Neural cell (in vitro differentiated cells): ENCODE measurements around the gene TIMM44. TPM values are rescaled to one million over a fixed set of nuclear protein-coding genes. Genes with fewer than 3 reads are reported as not detected.
"Not testable (repeated sequence)": the region's sequence is repeated elsewhere in the genome, so short reads cannot be mapped to it uniquely, and the experiment has no call there.

ENCODE experiments used
- H2AFZ ChIP-seq: fragments of 200-600, 300-800 bp; sonication (generic), shearing (Covaris generic); 2 replicates; pipeline ENCODE4 v1.6.0; 2014; ENCODE audit warnings: low read depth, mild to moderate bottlenecking, antibody characterized with exemption, low read length, moderate library complexity
- H3F3A ChIP-seq: fragments of 200-600 bp; shearing (Covaris generic); 2 replicates; pipeline ENCODE4 v1.6.1; 2016; ENCODE audit warnings: mild to moderate bottlenecking, moderate library complexity, mixed read lengths, antibody characterized with exemption, low read length; ENCODE audit not compliant: insufficient read depth, poor library complexity, severe bottlenecking
- H3K27ac ChIP-seq: fragments of 200-600, 300-800 bp; sonication (generic), shearing (Covaris generic); 2 replicates; pipeline ENCODE4 v1.5.1; 2014; ENCODE audit warnings: mild to moderate bottlenecking, low read length, moderate library complexity
- H3K27me3 ChIP-seq: fragments of 300-800, 200-600 bp; sonication (generic), shearing (Covaris generic); 2 replicates; pipeline ENCODE4 v1.6.0; 2014; ENCODE audit warnings: mild to moderate bottlenecking, low read depth, low read length, moderate library complexity; ENCODE audit not compliant: insufficient read depth
- H3K36me3 ChIP-seq: fragments of 300-800, 200-600 bp; sonication (generic), shearing (Covaris generic); 2 replicates; pipeline ENCODE4 v1.5.1; 2014; ENCODE audit warnings: mild to moderate bottlenecking, antibody characterized with exemption, low read length, moderate library complexity; ENCODE audit not compliant: insufficient read depth
- H3K4me2 ChIP-seq: fragments of 300-800, 200-600 bp; sonication (generic), shearing (Covaris generic); 2 replicates; pipeline ENCODE4 v1.6.0; 2014; ENCODE audit warnings: mild to moderate bottlenecking, low read length
- H3K4me3 ChIP-seq: fragments of 300-800, 200-600 bp; sonication (generic), shearing (Covaris generic); 2 replicates; pipeline ENCODE4 v1.5.1; 2014; ENCODE audit warnings: mild to moderate bottlenecking, low read length, moderate library complexity
- H3K79me2 ChIP-seq: fragments of 200-600 bp; shearing (Covaris generic); replicated peaks from 2 replicates; pipeline ENCODE4 v1.6.0; 2014; ENCODE audit warnings: mild to moderate bottlenecking, low read length, moderate library complexity; ENCODE audit not compliant: insufficient read depth
- H3K9ac ChIP-seq: fragments of 300-800, 200-600 bp; sonication (generic), shearing (Covaris generic); 2 replicates; pipeline ENCODE4 v1.6.1; 2016; ENCODE audit warnings: mild to moderate bottlenecking, low read length, mixed read lengths
- H3K9me2 ChIP-seq: fragments of 200-600 bp; shearing (Covaris generic); 2 replicates; pipeline ENCODE4 v1.6.1; 2016; ENCODE audit warnings: mild to moderate bottlenecking, low read length, mixed read lengths; ENCODE audit not compliant: insufficient read depth
- H3K9me3 ChIP-seq: fragments of 200-600, 300-800 bp; sonication (generic), shearing (Covaris generic); 2 replicates; pipeline ENCODE4 v1.6.1; 2016; ENCODE audit warnings: mild to moderate bottlenecking, mixed run types, low read length, moderate library complexity, mixed read lengths
- H4K20me1 ChIP-seq: fragments of 200-600 bp; shearing (Covaris generic); 2 replicates; pipeline ENCODE4 v1.6.1; 2016; ENCODE audit warnings: mild to moderate bottlenecking, mixed run types; ENCODE audit not compliant: insufficient read depth
- CTCF ChIP-seq: fragments of 450-650 bp; IDR thresholded peaks from 2 replicates; pipeline ENCODE4 v1.5.1; 2014; ENCODE audit warnings: antibody characterized with exemption, mild to moderate bottlenecking, moderate library complexity; ENCODE audit not compliant: poor library complexity, severe bottlenecking
- EP300 ChIP-seq: fragments of 450-650 bp; conservative IDR thresholded peaks from 2 replicates; pipeline ENCODE4 v1.6.1; 2014; ENCODE audit warnings: antibody characterized with exemption, mild to moderate bottlenecking, moderate library complexity; ENCODE audit not compliant: poor library complexity, severe bottlenecking
- EZH2 ChIP-seq: fragments of 200-600, 300-800 bp; shearing (Covaris generic), sonication (generic); IDR thresholded peaks from 2 replicates; pipeline ENCODE4 v1.6.1; 2014; ENCODE audit warnings: antibody characterized with exemption, low read length, borderline replicate concordance, mild to moderate bottlenecking; ENCODE audit not compliant: insufficient read depth, poor library complexity, severe bottlenecking
- MXI1 ChIP-seq: fragments of 450-650 bp; conservative IDR thresholded peaks from 2 replicates; pipeline ENCODE4 v1.6.1; 2014; ENCODE audit warnings: antibody characterized with exemption, mild to moderate bottlenecking; ENCODE audit not compliant: poor library complexity, severe bottlenecking
- POLR2AphosphoS5 ChIP-seq: IDR thresholded peaks from 2 replicates; pipeline ENCODE4 v1.6.1; 2012
- RAD21 ChIP-seq: fragments of 450-650 bp; conservative IDR thresholded peaks from 2 replicates; pipeline ENCODE4 v1.6.1; 2014; ENCODE audit warnings: antibody characterized with exemption, mild to moderate bottlenecking, moderate library complexity
- REST ChIP-seq: IDR thresholded peaks from 2 replicates; pipeline ENCODE4 v1.6.1; 2012; ENCODE audit warnings: borderline replicate concordance
- SMC3 ChIP-seq: fragments of 450-650 bp; conservative IDR thresholded peaks from 2 replicates; pipeline ENCODE4 v1.6.1; 2014; ENCODE audit warnings: antibody characterized with exemption, mild to moderate bottlenecking, moderate library complexity; ENCODE audit not compliant: poor library complexity
- TAF1 ChIP-seq: IDR thresholded peaks from 2 replicates; pipeline ENCODE4 v1.6.1; 2012; ENCODE audit warnings: low read depth
- polyA plus RNA-seq: library from polyadenylated mRNA; depleted of rRNA; stranded (reverse); fragments of >200 nt; gene quantifications from 2 replicates; pipeline ENCODE4 v1.2.3, GENCODE V29; 2014

The TIMM44 gene
- polyA plus RNA-seq, 1 donor from 2014 or later: 48.3 TPM

- no peaks in the 10 kb centered on the region for H3K27me3 ChIP-seq
- no peak overlapping the region for H3K27ac ChIP-seq
- TF ChIP-seq EP300 (no peak), POLR2AphosphoS5 (no peak), SMC3 (no peak), MXI1 (no peak)
- no peaks in the 10 kb centered on the region for H4K20me1 ChIP-seq
- H3K9me2 ChIP-seq: no peaks in the 10 kb centered on the region
- no peak overlapping the region for H3K4me3 ChIP-seq
- no peaks in the 10 kb centered on the region for H3F3A ChIP-seq
- H3K9ac ChIP-seq: no peak overlapping the region
- H3K79me2 ChIP-seq: no peaks in the 10 kb centered on the region
- no peaks in the 10 kb centered on the region for H3K9me3 ChIP-seq
- no peak overlapping the region for H2AFZ ChIP-seq
- H3K36me3 ChIP-seq: no peaks in the 10 kb centered on the region
- H3K4me2 ChIP-seq: no peak overlapping the region
These were observed 47.9 kb downstream of the TIMM44 start for GRCh38 chr19:7895565-7895964.

GRCh38 chr19:7894612-7895309 lies 48.7 kb downstream of the TIMM44 start:
- Histone ChIP-seq H3K36me3 (no peaks in the 10 kb centered on the region), H3K27ac (no peak overlapping the region), H3K9me2 (no peaks in the 10 kb centered on the region), H3K27me3 (no peaks in the 10 kb centered on the region), H2AFZ (no peak overlapping the region), H3K9me3 (no peaks in the 10 kb centered on the region), H3K4me2 (no peak overlapping the region), H3K9ac (no peak overlapping the region), H3F3A (no peaks in the 10 kb centered on the region), H4K20me1 (no peaks in the 10 kb centered on the region), H3K79me2 (no peaks in the 10 kb centered on the region), H3K4me3 (no peak overlapping the region)
- TF ChIP-seq MXI1: no peak
- no peak for TF ChIP-seq TAF1
- TF ChIP-seq RAD21: no peak

GRCh38 chr19:7893362-7894101 lies 49.9 kb downstream of the TIMM44 start:
- H3K9me3 ChIP-seq, H3K4me2 ChIP-seq, H3K27ac ChIP-seq, H3K27me3 ChIP-seq, H3K36me3 ChIP-seq, H3F3A ChIP-seq, H3K79me2 ChIP-seq, H4K20me1 ChIP-seq, H3K4me3 ChIP-seq, H3K9ac ChIP-seq, H2AFZ ChIP-seq, H3K9me2 ChIP-seq: not testable (repeated sequence)

- H3K4me2 ChIP-seq: no peak overlapping the region
- no peak overlapping the region for H3K9ac ChIP-seq
- H3F3A ChIP-seq: no peaks in the 10 kb centered on the region
- H3K9me3 ChIP-seq: no peaks in the 10 kb centered on the region
- H3K79me2 ChIP-seq: no peaks in the 10 kb centered on the region
- H3K9me2 ChIP-seq: no peaks in the 10 kb centered on the region
- no peak for TF ChIP-seq MXI1
- TF ChIP-seq CTCF: no peak
- TF ChIP-seq REST: no peak
- TF ChIP-seq POLR2AphosphoS5: no peak
- no peak for TF ChIP-seq RAD21
- no peak for TF ChIP-seq TAF1
- no peak for TF ChIP-seq EZH2
- TF ChIP-seq EP300: no peak
- no peak for TF ChIP-seq SMC3
- H3K27me3 ChIP-seq: peaks cover 15% of the 10 kb centered on the region
- H4K20me1 ChIP-seq: no peaks in the 10 kb centered on the region
- H3K36me3 ChIP-seq: no peaks in the 10 kb centered on the region
- H3K27ac ChIP-seq: no peak overlapping the region
- no peak overlapping the region for H2AFZ ChIP-seq
- H3K4me3 ChIP-seq: no peak overlapping the region
These were observed 54.6 kb downstream of the TIMM44 start for GRCh38 chr19:7888826-7889217.
